Stimulated activated naive CD4-positive, alpha-beta T cell treated with Interleukin-2 at 50 U/mL for 16 hours (primary cell): ENCODE data around the gene AASDH.
"Not testable (repeated sequence)": the region's sequence is repeated elsewhere in the genome, so short reads cannot be mapped to it uniquely, and the experiment has no call there.

Experiments used
- DNase-seq: peaks from one replicate; lab custom pipeline; 2025; lab: John Stamatoyannopoulos, UW

AASDH gene

GRCh38 chr4:56389558-56389957 is 2.3 kb upstream of the AASDH start:
- no peak for DNase-seq

GRCh38 chr4:56388306-56388705 is 1.0 kb upstream of the AASDH start:
- no peak for DNase-seq

- DNase-seq = no peak
Observed at GRCh38 chr4:56386091-56386490, 1.2 kb downstream of the AASDH start.

GRCh38 chr4:56375458-56375857 is 11.8 kb downstream of the AASDH start:
- no peak for DNase-seq

- DNase-seq = no peak
Observed at GRCh38 chr4:56374956-56375355, 12.3 kb downstream of the AASDH start.

- no peak for DNase-seq
Observed at GRCh38 chr4:56372774-56373173, 14.5 kb downstream of the AASDH start.

GRCh38 chr4:56371426-56372220 is 15.7 kb downstream of the AASDH start:
- no peak for DNase-seq

GRCh38 chr4:56370377-56370776 is 16.9 kb downstream of the AASDH start:
- DNase-seq = no peak

GRCh38 chr4:56362981-56363380 is 24.3 kb downstream of the AASDH start:
- not testable (repeated sequence) for DNase-seq

- no peak for DNase-seq
Observed at GRCh38 chr4:56360071-56360470, 27.2 kb downstream of the AASDH start.

GRCh38 chr4:56356650-56357049 is 30.6 kb downstream of the AASDH start:
- DNase-seq = no peak

- DNase-seq = no peak
Observed at GRCh38 chr4:56348576-56348975, 38.7 kb downstream of the AASDH start.

GRCh38 chr4:56345458-56345857 is 41.8 kb downstream of the AASDH start:
- DNase-seq = no peak

- no peak for DNase-seq
Observed at GRCh38 chr4:56342746-56343145, 44.5 kb downstream of the AASDH start.

GRCh38 chr4:56330691-56331090 is 56.6 kb downstream of the AASDH start:
- no peak for DNase-seq

GRCh38 chr4:56326363-56326762 is 60.9 kb downstream of the AASDH start:
- no peak for DNase-seq

GRCh38 chr4:56324011-56324610 is 63.2 kb downstream of the AASDH start:
- DNase-seq = no peak

- no peak for DNase-seq
Observed at GRCh38 chr4:56323327-56323726, 64.0 kb downstream of the AASDH start.

GRCh38 chr4:56321251-56321650 is 66.0 kb downstream of the AASDH start:
- DNase-seq = no peak

GRCh38 chr4:56320293-56320692 is 67.0 kb downstream of the AASDH start:
- no peak for DNase-seq

- no peak for DNase-seq
Observed at GRCh38 chr4:56318555-56318954, 68.7 kb downstream of the AASDH start.

GRCh38 chr4:56317749-56318148 is 69.5 kb downstream of the AASDH start:
- no peak for DNase-seq

GRCh38 chr4:56316011-56316650 is 71.2 kb downstream of the AASDH start:
- no peak for DNase-seq
